GM23338 (cell line): ENCODE data around the gene SOD3. TPM values are rescaled to one million over a fixed set of nuclear protein-coding genes. Genes with fewer than 3 reads are reported as not detected.

Source experiments
- ATAC-seq: fragments of 200-7000 bp; cut with Tn5 transposase; 3 replicates; pipeline ENCODE4 v1.9.1; 2020
- DNase-seq: peaks from one replicate; pipeline ENCODE4 v3.0.0-alpha.2; 2015; ENCODE audit warnings: low spot score
- H2AFZ ChIP-seq: fragments of 200-600 bp; sonication (generic); 2 replicates; pipeline ENCODE4 v1.8.0; 2016; ENCODE audit warnings: antibody characterized with exemption, mild to moderate bottlenecking, moderate library complexity
- H3F3A ChIP-seq: fragments of 200-600 bp; sonication (generic); replicated peaks from 2 replicates; pipeline ENCODE4 v1.8.0; 2017; ENCODE audit warnings: antibody characterized with exemption, mixed run types, low read depth
- H3K27ac ChIP-seq: fragments of 200-600 bp; sonication (generic); 2 replicates; pipeline ENCODE4 v1.6.1; 2016; ENCODE audit warnings: low read depth
- H3K27me3 ChIP-seq: fragments of 200-600 bp; sonication (generic); 2 replicates; pipeline ENCODE4 v1.8.0; 2016; ENCODE audit warnings: mild to moderate bottlenecking, mixed run types, moderate library complexity; ENCODE audit not compliant: insufficient read depth
- H3K36me3 ChIP-seq: fragments of 200-600 bp; sonication (generic); 2 replicates; pipeline ENCODE4 v1.8.0; 2016; ENCODE audit warnings: mild to moderate bottlenecking; ENCODE audit not compliant: insufficient read depth
- H3K4me1 ChIP-seq: fragments of 200-600 bp; sonication (generic); 2 replicates; pipeline ENCODE4 v1.8.0; 2016; ENCODE audit warnings: mild to moderate bottlenecking, moderate library complexity; ENCODE audit not compliant: insufficient read depth
- H3K4me2 ChIP-seq: fragments of 200-600 bp; sonication (generic); 2 replicates; pipeline ENCODE4 v1.7.1; 2017; ENCODE audit warnings: mixed run types
- H3K4me3 ChIP-seq: fragments of 200-600 bp; sonication (generic); 2 replicates; pipeline ENCODE4 v1.6.1; 2016; ENCODE audit warnings: mixed run types
- H3K79me2 ChIP-seq: fragments of 200-600 bp; sonication (generic); replicated peaks from 2 replicates; pipeline ENCODE4 v1.8.0; 2017; ENCODE audit warnings: mild to moderate bottlenecking; ENCODE audit not compliant: insufficient read depth
- H3K9me2 ChIP-seq: fragments of 200-600 bp; sonication (generic); 2 replicates; pipeline ENCODE4 v1.8.0; 2017; ENCODE audit not compliant: insufficient read depth
- H4K20me1 ChIP-seq: fragments of 200-600 bp; sonication (generic); replicated peaks from 2 replicates; pipeline ENCODE4 v1.8.0; 2017; ENCODE audit warnings: mild to moderate bottlenecking; ENCODE audit not compliant: insufficient read depth
- H3K27ac Mint-ChIP-seq: 2 replicates; pipeline ENCODE4 v1.8.0; 2020; ENCODE audit warnings: inconsistent platforms, mild to moderate bottlenecking, moderate library complexity, mixed read lengths
- H3K27me3 Mint-ChIP-seq: 3 replicates; pipeline ENCODE4 v1.8.0; 2022; ENCODE audit warnings: low read depth, mild to moderate bottlenecking, moderate library complexity, mixed read lengths, inconsistent platforms; ENCODE audit not compliant: insufficient read depth, poor library complexity
- H3K36me3 Mint-ChIP-seq: 3 replicates; pipeline ENCODE4 v1.8.0; 2021; ENCODE audit warnings: low read depth, mild to moderate bottlenecking, inconsistent platforms, moderate library complexity, mixed read lengths
- H3K4me1 Mint-ChIP-seq: 3 replicates; pipeline ENCODE4 v1.8.0; 2020; ENCODE audit warnings: mild to moderate bottlenecking, inconsistent platforms, mixed read lengths
- H3K4me3 Mint-ChIP-seq: 3 replicates; pipeline ENCODE4 v1.8.0; 2021; ENCODE audit warnings: moderate library complexity, mild to moderate bottlenecking, inconsistent platforms, mixed read lengths
- H3K9me3 Mint-ChIP-seq: 3 replicates; pipeline ENCODE4 v1.8.0; 2020; ENCODE audit warnings: moderate library complexity, mild to moderate bottlenecking, inconsistent platforms, mixed read lengths
- CREB1 ChIP-seq: fragments of 250-450 bp; sonication (Bioruptor Pico); IDR thresholded peaks from 2 replicates; pipeline ENCODE4 v1.5.0; 2020; ENCODE audit warnings: low read depth, mild to moderate bottlenecking, moderate library complexity
- CTCF ChIP-seq, 2 experiments: fragments of 200-600 bp in 1 of 2; sonication (generic) in 1 of 2; conservative IDR thresholded peaks; 2 replicates each; pipeline versions ENCODE4 v1.5.1 to v1.6.1; 2016 to 2017; ENCODE audit warnings: antibody characterized with exemption in 2 of 2, low read depth in 2 of 2, mild to moderate bottlenecking in 2 of 2, moderate library complexity in 1 of 2
- EZH2 ChIP-seq: fragments of 200-600 bp; sonication (generic); IDR thresholded peaks from one replicate; pipeline ENCODE4 v1.8.0; 2017; ENCODE audit warnings: antibody characterized with exemption, mild to moderate bottlenecking, low read depth; ENCODE audit not compliant: unreplicated experiment
- EZH2phosphoT487 ChIP-seq: fragments of 200-600 bp; sonication (generic); IDR thresholded peaks from one replicate; pipeline ENCODE4 v1.8.1; 2018; ENCODE audit warnings: antibody characterized with exemption; ENCODE audit not compliant: unreplicated experiment
- JUNB ChIP-seq: IDR thresholded peaks from one replicate; pipeline ENCODE4 v1.6.1; 2016; ENCODE audit warnings: antibody characterized with exemption; ENCODE audit not compliant: unreplicated experiment
- NANOG ChIP-seq: IDR thresholded peaks from 2 replicates; pipeline ENCODE4 v1.6.1; 2016; ENCODE audit warnings: antibody characterized with exemption, borderline replicate concordance
- POLR2AphosphoS5 ChIP-seq: IDR thresholded peaks from 2 replicates; pipeline ENCODE4 v1.6.1; 2016; ENCODE audit warnings: antibody characterized with exemption, low read depth
- REST ChIP-seq: IDR thresholded peaks from one replicate; pipeline ENCODE4 v1.6.1; 2018; ENCODE audit warnings: antibody characterized with exemption; ENCODE audit not compliant: unreplicated experiment
- STAT1 ChIP-seq: IDR thresholded peaks from one replicate; pipeline ENCODE4 v1.6.1; 2016; ENCODE audit warnings: antibody characterized with exemption; ENCODE audit not compliant: unreplicated experiment
- ZNF114 ChIP-seq: fragments of 250-450 bp; sonication (Bioruptor Pico); IDR thresholded peaks from 2 replicates; pipeline ENCODE4 v1.5.0; 2020; ENCODE audit warnings: mild to moderate bottlenecking, moderate library complexity
- ZNF331 ChIP-seq: fragments of 250-450 bp; sonication (Bioruptor Pico); IDR thresholded peaks from 2 replicates; pipeline ENCODE4 v1.5.0; 2020; ENCODE audit warnings: low read depth, mild to moderate bottlenecking, moderate library complexity
- polyA plus RNA-seq: library from polyadenylated mRNA; unstranded; fragments of >200 nt; fragmentation: Nextera tagmentation; extraction: Ambion mirVana; gene quantifications from 2 replicates; pipeline ENCODE4 v1.2.1, GENCODE V29; 2016
- total RNA-seq: library from RNA; depleted of rRNA; stranded (reverse); fragments of >200 nt; shearing (Covaris generic); gene quantifications from 2 replicates; pipeline ENCODE4 v1.2.3, GENCODE V29; 2014
- TF ChIP-seq, protein P1 (sequence below): IDR thresholded peaks from 2 replicates; pipeline ENCODE4 v1.6.1; 2016; ENCODE audit warnings: antibody characterized with exemption
- TF ChIP-seq, protein P2 (sequence below): fragments of 250-450 bp; sonication (Bioruptor Pico); IDR thresholded peaks from 2 replicates; pipeline ENCODE4 v1.5.0; 2020; ENCODE audit warnings: mild to moderate bottlenecking, moderate library complexity

SOD3 gene
- total and polyA plus RNA-seq, 2 experiments from 2014 or later = 7.5 to 11.8 TPM

DNA sequence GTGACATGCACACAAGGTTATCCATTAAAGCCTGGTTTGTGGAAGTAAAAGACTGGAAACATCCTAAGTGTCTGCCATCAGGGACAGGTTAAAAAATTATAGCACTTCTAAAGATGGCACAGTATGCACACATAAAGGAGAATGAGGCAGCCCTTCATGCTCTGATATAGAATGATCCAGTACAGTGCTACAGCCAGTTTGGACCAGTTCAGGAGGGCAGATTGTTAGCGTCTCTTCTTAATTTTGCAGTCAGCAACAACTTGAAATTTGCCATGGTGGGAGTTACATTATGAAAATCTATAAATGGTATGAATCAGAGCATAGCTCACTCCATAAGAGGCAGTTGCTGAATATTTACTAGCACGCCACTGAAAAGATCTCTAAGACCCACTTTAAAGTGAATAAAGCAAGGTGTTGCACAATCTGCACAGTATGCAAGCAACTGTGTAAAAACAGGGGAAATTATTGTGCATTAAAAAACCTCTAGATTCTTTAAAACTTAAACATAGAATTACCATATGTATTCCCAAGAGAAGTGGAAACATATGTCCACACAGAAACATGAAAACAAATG lies 20.3 kb upstream of the SOD3 start:
- no peak overlapping the region for H3K4me3 ChIP-seq
- peaks cover 2% of the 10 kb centered on the region for H3K27me3 Mint-ChIP-seq
- 0 out of 2 replicates have a peak, but pooled peaks cover 3% of the 10 kb centered on the region for H3F3A ChIP-seq
- H3K36me3 ChIP-seq = no peaks in the 10 kb centered on the region
- no peaks in the 10 kb centered on the region for H3K79me2 ChIP-seq
- H3K27me3 ChIP-seq = no peaks in the 10 kb centered on the region
- no peak overlapping the region for H3K27ac Mint-ChIP-seq
- no peaks in the 10 kb centered on the region for H3K9me3 Mint-ChIP-seq
- H3K36me3 Mint-ChIP-seq = no peaks in the 10 kb centered on the region; the same call in 2 of the 3 replicates
- no peak overlapping the region for H2AFZ ChIP-seq
- DNase-seq (no peak), ATAC-seq (no peak)
- H3K27ac ChIP-seq = no peak overlapping the region
- peaks cover 3% of the 10 kb centered on the region; the same call in 1 of the 2 replicates for H3K4me1 ChIP-seq
- no peak overlapping the region for H3K4me3 Mint-ChIP-seq
- H3K4me1 Mint-ChIP-seq = peaks cover 7% of the 10 kb centered on the region
- H3K4me2 ChIP-seq = no peak overlapping the region
- no peak for TF ChIP-seq ZNF114 (CRISPR knock-in tag)
- TF ChIP-seq CREB1 = no peak
- TF ChIP-seq NANOG = no peak
- no peak for TF ChIP-seq EZH2
- TF ChIP-seq, protein P1, sequence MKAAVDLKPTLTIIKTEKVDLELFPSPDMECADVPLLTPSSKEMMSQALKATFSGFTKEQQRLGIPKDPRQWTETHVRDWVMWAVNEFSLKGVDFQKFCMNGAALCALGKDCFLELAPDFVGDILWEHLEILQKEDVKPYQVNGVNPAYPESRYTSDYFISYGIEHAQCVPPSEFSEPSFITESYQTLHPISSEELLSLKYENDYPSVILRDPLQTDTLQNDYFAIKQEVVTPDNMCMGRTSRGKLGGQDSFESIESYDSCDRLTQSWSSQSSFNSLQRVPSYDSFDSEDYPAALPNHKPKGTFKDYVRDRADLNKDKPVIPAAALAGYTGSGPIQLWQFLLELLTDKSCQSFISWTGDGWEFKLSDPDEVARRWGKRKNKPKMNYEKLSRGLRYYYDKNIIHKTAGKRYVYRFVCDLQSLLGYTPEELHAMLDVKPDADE = no peak
- no peak for TF ChIP-seq ZNF331 (CRISPR knock-in tag)
- TF ChIP-seq REST = no peak
- TF ChIP-seq STAT1 = no peak
- TF ChIP-seq, protein P2, sequence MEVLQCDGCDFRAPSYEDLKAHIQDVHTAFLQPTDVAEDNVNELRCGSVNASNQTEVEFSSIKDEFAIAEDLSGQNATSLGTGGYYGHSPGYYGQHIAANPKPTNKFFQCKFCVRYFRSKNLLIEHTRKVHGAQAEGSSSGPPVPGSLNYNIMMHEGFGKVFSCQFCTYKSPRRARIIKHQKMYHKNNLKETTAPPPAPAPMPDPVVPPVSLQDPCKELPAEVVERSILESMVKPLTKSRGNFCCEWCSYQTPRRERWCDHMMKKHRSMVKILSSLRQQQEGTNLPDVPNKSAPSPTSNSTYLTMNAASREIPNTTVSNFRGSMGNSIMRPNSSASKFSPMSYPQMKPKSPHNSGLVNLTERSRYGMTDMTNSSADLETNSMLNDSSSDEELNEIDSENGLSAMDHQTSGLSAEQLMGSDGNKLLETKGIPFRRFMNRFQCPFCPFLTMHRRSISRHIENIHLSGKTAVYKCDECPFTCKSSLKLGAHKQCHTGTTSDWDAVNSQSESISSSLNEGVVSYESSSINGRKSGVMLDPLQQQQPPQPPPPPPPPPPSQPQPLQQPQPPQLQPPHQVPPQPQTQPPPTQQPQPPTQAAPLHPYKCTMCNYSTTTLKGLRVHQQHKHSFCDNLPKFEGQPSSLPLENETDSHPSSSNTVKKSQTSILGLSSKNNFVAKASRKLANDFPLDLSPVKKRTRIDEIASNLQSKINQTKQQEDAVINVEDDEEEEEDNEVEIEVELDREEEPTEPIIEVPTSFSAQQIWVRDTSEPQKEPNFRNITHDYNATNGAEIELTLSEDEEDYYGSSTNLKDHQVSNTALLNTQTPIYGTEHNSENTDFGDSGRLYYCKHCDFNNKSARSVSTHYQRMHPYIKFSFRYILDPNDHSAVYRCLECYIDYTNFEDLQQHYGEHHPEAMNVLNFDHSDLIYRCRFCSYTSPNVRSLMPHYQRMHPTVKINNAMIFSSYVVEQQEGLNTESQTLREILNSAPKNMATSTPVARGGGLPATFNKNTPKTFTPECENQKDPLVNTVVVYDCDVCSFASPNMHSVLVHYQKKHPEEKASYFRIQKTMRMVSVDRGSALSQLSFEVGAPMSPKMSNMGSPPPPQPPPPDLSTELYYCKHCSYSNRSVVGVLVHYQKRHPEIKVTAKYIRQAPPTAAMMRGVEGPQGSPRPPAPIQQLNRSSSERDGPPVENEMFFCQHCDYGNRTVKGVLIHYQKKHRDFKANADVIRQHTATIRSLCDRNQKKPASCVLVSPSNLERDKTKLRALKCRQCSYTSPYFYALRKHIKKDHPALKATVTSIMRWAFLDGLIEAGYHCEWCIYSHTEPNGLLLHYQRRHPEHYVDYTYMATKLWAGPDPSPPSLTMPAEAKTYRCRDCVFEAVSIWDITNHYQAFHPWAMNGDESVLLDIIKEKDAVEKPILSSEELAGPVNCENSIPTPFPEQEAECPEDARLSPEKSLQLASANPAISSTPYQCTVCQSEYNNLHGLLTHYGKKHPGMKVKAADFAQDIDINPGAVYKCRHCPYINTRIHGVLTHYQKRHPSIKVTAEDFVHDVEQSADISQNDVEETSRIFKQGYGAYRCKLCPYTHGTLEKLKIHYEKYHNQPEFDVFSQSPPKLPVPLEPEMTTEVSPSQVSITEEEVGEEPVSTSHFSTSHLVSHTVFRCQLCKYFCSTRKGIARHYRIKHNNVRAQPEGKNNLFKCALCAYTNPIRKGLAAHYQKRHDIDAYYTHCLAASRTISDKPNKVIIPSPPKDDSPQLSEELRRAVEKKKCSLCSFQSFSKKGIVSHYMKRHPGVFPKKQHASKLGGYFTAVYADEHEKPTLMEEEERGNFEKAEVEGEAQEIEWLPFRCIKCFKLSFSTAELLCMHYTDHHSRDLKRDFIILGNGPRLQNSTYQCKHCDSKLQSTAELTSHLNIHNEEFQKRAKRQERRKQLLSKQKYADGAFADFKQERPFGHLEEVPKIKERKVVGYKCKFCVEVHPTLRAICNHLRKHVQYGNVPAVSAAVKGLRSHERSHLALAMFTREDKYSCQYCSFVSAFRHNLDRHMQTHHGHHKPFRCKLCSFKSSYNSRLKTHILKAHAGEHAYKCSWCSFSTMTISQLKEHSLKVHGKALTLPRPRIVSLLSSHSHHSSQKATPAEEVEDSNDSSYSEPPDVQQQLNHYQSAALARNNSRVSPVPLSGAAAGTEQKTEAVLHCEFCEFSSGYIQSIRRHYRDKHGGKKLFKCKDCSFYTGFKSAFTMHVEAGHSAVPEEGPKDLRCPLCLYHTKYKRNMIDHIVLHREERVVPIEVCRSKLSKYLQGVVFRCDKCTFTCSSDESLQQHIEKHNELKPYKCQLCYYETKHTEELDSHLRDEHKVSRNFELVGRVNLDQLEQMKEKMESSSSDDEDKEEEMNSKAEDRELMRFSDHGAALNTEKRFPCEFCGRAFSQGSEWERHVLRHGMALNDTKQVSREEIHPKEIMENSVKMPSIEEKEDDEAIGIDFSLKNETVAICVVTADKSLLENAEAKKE (CRISPR knock-in tag) = no peak
- TF ChIP-seq CTCF (conservative IDR thresholded peaks at IDR 0.05; ENCODE audit: low read depth in 2 of 2) = no peak
- no peak for TF ChIP-seq POLR2AphosphoS5
- TF ChIP-seq EZH2phosphoT487 = no peak
- TF ChIP-seq JUNB = no peak
- H3K9me2 ChIP-seq = 0 out of 2 replicates have a peak, but pooled peaks cover 6% of the 10 kb centered on the region
- no peaks in the 10 kb centered on the region for H4K20me1 ChIP-seq
